ENCODE results near the gene BPIFB2.

Gene BPIFB2

DNA sequence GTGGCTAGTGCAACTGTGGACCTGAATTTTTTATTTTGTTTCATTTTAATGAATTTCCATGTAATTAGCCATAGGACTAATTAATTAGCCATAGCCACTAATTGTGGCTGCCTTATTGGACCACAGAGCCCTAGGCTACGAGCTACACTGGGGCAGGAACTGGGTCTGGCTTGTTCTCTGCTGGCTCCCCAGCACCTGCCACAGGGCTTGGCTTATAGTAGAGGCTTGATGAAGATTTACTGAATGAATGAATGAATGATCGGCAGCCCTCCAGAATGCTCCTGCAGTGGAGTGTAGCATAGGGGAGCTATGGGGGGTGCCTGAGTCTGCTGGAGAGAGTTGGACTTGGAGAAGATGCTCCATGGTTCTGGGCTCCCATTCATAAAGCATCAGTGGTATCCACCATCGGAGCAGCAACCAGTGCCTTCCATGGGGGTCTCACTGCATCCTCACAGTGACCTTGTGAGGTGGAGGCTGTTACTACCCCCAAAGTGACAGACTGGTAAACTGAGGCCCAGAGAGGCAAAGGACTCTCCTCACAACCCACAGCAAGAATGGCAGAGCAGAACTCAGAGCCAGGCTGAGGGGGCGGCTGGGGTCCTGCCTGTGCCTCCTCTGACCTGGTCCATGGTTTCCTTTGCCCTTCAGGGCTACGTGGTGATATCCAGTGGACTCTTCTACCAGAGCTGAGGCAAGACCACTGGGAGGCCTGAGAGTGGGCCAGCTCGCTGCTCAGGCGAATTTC, 15.4 kb downstream of the BPIFB2 start:
- in situ Hi-C loops (cut with MboI; ENCODE audit: low pct_unique_long_range_greater_than_20kb, low sequenced_read_pairs, unreplicated experiment) = no loop called here
- DNase-seq (ENCODE audit: low spot score) = no peak
- TF ChIP-seq, protein P1, sequence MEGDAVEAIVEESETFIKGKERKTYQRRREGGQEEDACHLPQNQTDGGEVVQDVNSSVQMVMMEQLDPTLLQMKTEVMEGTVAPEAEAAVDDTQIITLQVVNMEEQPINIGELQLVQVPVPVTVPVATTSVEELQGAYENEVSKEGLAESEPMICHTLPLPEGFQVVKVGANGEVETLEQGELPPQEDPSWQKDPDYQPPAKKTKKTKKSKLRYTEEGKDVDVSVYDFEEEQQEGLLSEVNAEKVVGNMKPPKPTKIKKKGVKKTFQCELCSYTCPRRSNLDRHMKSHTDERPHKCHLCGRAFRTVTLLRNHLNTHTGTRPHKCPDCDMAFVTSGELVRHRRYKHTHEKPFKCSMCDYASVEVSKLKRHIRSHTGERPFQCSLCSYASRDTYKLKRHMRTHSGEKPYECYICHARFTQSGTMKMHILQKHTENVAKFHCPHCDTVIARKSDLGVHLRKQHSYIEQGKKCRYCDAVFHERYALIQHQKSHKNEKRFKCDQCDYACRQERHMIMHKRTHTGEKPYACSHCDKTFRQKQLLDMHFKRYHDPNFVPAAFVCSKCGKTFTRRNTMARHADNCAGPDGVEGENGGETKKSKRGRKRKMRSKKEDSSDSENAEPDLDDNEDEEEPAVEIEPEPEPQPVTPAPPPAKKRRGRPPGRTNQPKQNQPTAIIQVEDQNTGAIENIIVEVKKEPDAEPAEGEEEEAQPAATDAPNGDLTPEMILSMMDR (IDR thresholded peaks at IDR 0.05; ENCODE audit: extremely low read depth, insufficient read depth, missing control alignments) = no peak

DNA sequence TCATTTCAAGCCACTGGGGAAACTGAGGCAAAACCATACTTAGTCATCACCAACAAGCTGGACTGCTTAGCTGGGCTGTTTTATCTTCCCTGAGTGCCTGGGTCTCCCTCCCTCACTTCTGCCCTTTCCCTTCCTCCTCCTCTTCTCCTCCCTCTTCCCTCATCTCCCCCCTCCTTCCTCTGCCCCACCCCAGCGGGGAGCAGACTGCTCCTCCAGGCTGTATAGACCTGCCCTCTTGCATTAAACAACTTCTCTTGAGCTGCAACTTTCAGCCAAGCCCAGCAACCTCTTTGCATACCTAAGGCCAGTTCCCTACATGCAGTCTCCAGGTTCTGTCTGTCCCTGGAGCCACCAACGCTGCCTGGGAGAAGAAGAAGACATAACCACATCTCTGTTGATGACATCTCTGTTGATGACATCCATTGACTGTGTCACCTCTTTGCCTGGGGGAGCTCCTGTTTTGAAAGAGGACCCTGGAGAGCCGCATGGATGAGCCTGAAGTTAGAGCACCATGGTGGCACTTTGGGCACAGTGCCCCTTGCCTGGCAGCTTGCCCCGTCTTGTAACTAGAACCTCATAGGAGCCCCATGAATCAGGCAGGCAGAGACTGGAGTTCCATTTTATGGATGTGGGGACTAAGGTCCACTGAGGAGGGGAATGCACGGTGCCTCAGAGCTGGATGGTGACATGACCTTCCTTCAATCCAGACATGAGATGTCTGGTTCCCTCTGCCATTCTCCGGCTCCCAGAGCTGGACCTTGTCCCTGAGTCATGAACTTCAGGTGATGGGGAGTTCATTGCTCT, 16.1 kb downstream of the BPIFB2 start:
- in situ Hi-C loops (cut with MboI; ENCODE audit: low pct_unique_long_range_greater_than_20kb, low sequenced_read_pairs, unreplicated experiment) = no loop called here
- TF ChIP-seq, protein P1 (IDR thresholded peaks at IDR 0.05; ENCODE audit: extremely low read depth, insufficient read depth, missing control alignments) = no peak
- DNase-seq (ENCODE audit: low spot score) = no peak

DNA sequence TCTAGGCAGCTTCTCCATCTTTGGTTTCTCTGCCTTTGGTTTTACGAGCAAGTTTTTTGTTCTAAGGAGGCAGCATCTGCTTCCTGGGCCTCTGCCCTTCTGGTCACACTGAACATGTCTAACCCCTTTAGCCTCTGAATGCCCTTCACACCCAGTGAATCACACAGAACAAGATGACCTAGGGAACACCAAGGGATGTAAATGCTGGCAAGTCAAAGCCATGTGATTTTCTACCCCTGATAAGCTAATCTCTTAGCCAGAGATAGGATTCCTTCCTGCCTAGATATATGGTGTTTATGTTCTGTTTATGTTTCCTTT, 16.7 kb downstream of the BPIFB2 start:
- in situ Hi-C loops (cut with MboI; ENCODE audit: low pct_unique_long_range_greater_than_20kb, low sequenced_read_pairs, unreplicated experiment) = no loop called here
- no peak for DNase-seq (ENCODE audit: low spot score)
- TF ChIP-seq, protein P1 (IDR thresholded peaks at IDR 0.05; ENCODE audit: extremely low read depth, insufficient read depth, missing control alignments) = no peak

DNA sequence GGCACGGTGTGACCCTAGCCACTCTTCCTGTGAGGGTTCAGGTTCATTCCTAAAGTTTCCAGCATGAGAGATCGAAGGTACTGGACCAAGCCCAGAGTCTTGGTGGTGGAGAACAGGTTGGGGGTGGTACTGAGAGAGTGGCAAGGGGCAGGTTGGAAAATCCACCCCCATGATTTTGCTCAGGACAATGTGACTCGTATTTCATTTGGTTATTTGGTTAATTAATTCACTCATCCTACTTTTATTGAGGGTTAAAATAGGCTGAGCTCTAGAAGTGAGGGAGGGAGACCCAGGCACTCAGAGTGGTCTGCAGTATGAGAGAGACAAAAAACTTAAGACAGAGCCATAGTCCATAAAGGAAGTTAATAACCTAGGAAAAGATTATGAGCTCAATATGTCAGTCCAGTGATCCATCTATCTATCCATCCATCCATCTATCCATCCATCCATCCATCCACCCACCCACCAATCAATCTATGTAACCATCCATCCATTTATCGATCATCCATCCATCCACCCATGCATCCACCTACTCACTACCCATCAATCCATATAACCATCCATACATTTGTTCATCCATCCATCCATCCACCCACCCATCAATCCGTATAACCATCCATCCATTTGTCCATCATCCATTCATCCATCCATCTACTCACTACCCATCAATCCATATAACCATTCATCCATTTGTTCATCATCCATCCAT, 17.3 kb downstream of the BPIFB2 start:
- TF ChIP-seq, protein P1 (IDR thresholded peaks at IDR 0.05; ENCODE audit: extremely low read depth, insufficient read depth, missing control alignments) = no peak
- DNase-seq (ENCODE audit: low spot score) = no peak
- in situ Hi-C loops (cut with MboI; ENCODE audit: low pct_unique_long_range_greater_than_20kb, low sequenced_read_pairs, unreplicated experiment) = no loop called here

DNA sequence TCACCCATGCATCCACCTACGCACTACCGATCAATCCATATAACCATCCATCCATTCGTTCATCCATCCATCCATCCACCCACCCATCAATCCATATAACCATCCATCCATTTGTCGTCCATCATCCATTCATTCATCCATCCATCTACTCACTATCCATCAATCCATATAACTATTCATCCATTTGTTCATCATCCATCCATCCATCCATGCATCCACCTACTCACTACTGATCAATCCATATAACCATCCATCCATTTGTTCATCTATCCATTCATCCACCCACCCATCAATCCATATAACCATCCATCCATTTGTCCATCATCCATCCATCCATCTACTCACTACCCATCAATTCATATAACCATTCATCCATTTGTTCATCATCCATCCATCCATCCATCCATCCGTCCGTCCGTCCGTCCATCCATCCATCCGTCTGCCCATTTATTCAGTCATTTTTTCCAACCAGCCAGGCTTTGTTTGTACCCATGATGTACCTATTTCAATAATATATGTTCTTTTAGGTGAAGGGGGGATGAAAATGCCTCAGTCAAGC, 17.9 kb downstream of the BPIFB2 start:
- in situ Hi-C loops (cut with MboI; ENCODE audit: low pct_unique_long_range_greater_than_20kb, low sequenced_read_pairs, unreplicated experiment) = no loop called here
- TF ChIP-seq, protein P1 (IDR thresholded peaks at IDR 0.05; ENCODE audit: extremely low read depth, insufficient read depth, missing control alignments) = no peak
- DNase-seq (ENCODE audit: low spot score) = no peak

DNA sequence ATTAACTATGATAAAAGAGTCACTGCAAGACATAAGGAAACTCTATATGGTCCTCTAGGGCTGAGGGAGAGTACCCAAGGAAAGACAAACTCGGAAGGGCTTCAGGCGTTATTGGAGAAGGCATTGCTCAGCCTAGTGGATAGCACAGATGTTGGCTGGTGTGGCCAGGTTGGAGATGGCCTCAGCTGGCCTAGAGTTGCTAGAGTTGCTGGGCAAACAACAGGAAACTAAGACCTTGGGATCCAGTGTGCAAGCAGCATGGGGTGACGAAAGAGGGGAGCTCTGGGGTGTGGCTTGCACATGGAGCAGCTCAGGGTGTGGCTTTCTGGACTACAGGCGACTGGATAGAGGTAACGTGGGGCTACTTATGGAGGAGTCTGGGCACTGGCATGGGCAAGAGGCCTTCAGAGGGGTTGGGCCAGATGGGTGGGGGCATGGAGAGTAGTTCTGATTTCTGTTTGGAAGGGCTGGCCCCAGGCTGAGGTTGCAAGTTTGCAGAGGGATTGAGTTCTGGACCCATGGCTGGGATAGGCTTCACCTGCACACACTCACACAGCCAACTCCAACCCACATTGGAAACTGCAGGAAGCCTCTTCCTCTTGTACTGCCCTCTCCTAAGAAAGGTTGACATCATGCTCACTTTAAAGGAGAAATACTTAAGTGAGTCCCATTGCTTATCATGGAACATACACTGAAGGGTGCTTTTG, 18.7 kb downstream of the BPIFB2 start:
- TF ChIP-seq, protein P1 (IDR thresholded peaks at IDR 0.05; ENCODE audit: extremely low read depth, insufficient read depth, missing control alignments) = no peak
- DNase-seq (ENCODE audit: low spot score) = no peak
- in situ Hi-C loops (cut with MboI; ENCODE audit: low pct_unique_long_range_greater_than_20kb, low sequenced_read_pairs, unreplicated experiment) = no loop called here
